SK-N-SH treated with all-trans-retinoic acid at 6 μM for 48 hours (cell line): ENCODE results near the gene TH.

ENCODE experiments used
- ZC3H10 ChIP-seq: fragments of 250-450 bp; sonication (Bioruptor Pico); IDR thresholded peaks from 2 replicates; pipeline ENCODE4 v1.5.1; 2021; ENCODE audit warnings: mild to moderate bottlenecking, moderate library complexity
- ZNF8 ChIP-seq: fragments of 450-650 bp; formaldehyde crosslinking; IDR thresholded peaks from 2 replicates; pipeline ENCODE4 v1.5.0; 2020; ENCODE audit warnings: mild to moderate bottlenecking, moderate library complexity
- TF ChIP-seq, protein P1 (sequence below): fragments of 250-450 bp; sonication (Bioruptor Pico); IDR thresholded peaks from 2 replicates; pipeline ENCODE4 v1.5.0; 2020; ENCODE audit warnings: mild to moderate bottlenecking, moderate library complexity

- TF ChIP-seq, protein P1, sequence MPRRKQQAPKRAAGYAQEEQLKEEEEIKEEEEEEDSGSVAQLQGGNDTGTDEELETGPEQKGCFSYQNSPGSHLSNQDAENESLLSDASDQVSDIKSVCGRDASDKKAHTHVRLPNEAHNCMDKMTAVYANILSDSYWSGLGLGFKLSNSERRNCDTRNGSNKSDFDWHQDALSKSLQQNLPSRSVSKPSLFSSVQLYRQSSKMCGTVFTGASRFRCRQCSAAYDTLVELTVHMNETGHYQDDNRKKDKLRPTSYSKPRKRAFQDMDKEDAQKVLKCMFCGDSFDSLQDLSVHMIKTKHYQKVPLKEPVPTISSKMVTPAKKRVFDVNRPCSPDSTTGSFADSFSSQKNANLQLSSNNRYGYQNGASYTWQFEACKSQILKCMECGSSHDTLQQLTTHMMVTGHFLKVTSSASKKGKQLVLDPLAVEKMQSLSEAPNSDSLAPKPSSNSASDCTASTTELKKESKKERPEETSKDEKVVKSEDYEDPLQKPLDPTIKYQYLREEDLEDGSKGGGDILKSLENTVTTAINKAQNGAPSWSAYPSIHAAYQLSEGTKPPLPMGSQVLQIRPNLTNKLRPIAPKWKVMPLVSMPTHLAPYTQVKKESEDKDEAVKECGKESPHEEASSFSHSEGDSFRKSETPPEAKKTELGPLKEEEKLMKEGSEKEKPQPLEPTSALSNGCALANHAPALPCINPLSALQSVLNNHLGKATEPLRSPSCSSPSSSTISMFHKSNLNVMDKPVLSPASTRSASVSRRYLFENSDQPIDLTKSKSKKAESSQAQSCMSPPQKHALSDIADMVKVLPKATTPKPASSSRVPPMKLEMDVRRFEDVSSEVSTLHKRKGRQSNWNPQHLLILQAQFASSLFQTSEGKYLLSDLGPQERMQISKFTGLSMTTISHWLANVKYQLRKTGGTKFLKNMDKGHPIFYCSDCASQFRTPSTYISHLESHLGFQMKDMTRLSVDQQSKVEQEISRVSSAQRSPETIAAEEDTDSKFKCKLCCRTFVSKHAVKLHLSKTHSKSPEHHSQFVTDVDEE, result no peak
- TF ChIP-seq ZC3H10 (CRISPR knock-in tag), result no peak
- no peak for TF ChIP-seq ZNF8 (CRISPR knock-in tag)
These were observed 2.1 kb upstream of the TH start for GRCh38 chr11:2173761-2174160.
